DMS153 (cell line): Measurements from ENCODE around the gene ABCG2.
"Not testable (repeated sequence)": the region's sequence is repeated elsewhere in the genome, so short reads cannot be mapped to it uniquely, and the experiment has no call there.

Experiments used
- DNase-seq: peaks from one replicate; lab custom pipeline; 2025; lab: John Stamatoyannopoulos, UW

ABCG2 gene

DNA sequence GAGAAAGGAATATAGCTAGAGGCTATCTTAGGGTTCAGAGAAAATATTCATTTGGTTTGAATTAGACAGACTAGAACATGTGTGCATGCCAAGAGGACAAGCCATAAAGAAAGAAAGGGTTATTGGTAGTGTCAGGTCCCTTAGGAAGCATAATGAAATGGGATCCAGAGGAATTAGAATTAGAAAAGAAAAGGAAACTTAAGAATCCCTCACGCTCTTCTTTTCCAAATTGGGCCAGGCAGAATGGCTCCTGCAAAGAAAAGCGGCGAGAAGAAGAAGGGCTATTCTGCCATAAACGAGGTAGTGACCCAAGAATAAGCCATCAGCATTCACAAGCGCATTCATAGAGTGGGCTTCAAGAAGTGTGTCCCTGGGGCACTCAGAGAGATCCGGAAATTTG lies 4.9 kb upstream of the ABCG2 start:
- no peak for DNase-seq

- no peak for DNase-seq
Measured at GRCh38 chr4:88162626-88163025, 4.2 kb upstream of the ABCG2 start.

DNA sequence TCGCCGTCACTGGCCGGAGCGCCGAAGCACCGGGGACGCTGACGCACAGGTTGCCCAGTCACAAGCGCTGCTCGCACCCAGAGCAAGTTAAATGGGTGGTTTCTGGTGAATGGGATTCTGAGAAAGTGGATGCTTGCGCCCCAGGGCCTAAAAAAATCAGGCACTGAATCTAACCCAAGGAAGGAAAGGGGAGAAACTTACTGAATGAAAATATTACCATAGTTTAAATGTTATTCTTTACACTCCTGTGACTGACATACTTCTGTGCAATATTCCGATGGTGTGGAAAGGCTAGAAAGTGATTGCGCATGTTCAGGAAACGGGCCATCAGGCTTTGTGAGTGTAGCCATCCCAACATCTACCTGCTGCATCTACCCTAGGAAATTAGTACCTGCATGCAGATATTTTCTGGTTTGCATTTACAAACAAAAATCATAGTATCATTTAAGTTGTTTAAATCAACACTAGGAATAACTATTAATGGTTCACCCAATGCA lies 838 bp upstream of the ABCG2 start:
- DNase-seq: no peak

- no peak for DNase-seq
Measured at GRCh38 chr4:88158038-88158488, 376 bp downstream of the ABCG2 start.

DNA sequence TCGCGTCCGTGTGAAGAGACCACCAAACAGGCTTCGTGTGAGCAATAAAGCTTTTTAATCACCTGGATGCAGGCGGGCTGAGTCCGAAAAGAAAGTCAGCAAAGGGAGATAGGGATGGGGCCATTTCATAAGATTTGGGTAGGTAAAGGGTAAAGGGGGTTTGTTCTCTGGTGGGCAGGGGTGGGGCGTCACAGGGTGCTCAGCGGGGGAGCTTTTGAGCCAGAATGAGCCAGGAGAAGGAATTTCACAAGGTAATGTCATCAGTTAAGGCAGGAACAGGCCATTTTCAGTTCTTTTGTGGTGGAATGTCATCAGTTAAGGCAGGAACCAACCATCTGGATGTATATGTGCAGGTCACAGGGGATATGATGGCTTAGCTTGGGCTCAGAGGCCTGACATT lies 6.1 kb downstream of the ABCG2 start:
- DNase-seq: not testable (repeated sequence)

GRCh38 chr4:88148560-88148959 lies 9.9 kb downstream of the ABCG2 start:
- DNase-seq: no peak

DNA sequence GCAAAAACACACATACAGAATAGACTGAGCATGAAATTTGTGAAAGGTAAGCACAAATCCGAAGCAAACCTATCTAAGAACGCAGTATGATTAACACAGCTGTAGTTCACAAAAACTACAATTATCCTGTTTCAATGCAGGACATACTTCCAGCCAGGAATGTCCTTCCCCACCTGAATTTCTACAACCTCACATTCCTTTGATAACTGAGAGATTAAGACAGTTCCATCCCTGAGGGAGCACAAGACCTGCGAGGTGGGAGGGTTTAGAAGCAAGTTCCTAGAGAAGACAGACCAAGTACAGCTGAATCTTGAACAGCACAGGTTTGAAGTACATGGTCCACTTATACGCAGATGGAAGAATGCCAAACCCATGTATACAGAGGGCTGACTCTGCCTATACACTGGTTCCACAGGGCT lies 10.6 kb downstream of the ABCG2 start:
- no peak for DNase-seq

DNA sequence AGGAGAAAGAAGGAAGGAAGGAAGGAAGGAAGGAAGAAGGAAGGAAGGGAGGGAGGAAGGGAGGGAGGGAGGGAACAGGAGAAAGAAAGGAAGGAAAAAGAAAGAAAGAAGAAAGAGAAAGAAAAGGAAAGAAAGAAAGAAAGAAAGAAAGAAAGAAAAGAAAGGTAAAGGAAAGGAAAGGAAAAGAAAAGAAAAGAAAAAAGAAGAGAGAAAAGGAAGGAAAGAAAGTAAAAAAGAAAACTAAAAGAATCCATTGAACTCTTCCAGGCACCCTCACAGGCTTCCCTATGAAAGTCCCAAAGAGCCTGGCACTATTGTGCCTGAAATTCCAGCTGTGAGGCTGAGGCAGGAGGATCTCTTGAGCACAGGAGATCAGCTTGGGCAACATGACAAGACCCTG lies 11.5 kb downstream of the ABCG2 start:
- no peak for DNase-seq

- DNase-seq: no peak
Measured at GRCh38 chr4:88144866-88145300, 13.6 kb downstream of the ABCG2 start.

GRCh38 chr4:88144048-88144447 lies 14.4 kb downstream of the ABCG2 start:
- no peak for DNase-seq

DNA sequence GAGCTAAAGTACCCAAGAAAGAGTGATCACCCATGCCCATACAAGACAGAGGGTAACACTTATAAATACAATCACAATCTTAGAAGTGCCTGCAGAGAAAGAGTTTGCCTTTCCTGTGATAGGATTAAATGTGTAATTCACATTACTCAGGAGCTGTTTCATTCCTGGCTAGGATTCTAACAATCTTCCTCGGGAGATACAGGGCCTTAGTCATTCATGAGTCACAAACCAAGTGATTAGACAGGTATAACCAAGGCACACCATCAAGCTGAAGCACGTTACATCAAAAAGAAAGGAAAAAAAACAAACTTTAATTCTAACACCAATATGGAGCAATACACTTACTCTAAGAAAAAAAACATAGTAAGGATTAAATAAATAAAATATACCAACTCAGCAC lies 14.9 kb downstream of the ABCG2 start:
- DNase-seq: no peak

DNA sequence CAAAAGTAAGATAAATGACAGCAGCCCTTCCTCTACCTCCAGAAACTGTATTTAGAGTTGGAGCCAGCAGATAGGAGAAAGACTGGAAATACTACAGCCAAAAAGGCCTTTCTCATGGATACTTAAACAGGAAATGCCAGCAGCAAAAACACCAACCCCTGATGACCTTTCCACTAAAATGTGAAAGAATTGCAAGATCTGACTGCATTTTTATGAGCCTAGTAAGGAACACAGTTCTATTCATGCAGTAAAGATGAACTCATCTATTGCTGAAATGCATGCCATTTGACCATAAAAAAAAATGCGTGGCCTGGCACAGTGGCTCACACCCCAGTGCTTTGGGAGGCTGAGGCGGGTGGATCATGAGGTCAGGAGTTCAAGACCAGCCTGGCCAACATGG lies 19.9 kb downstream of the ABCG2 start:
- no peak for DNase-seq

GRCh38 chr4:88137112-88137511 lies 21.3 kb downstream of the ABCG2 start:
- DNase-seq: no peak

GRCh38 chr4:88136249-88136648 lies 22.2 kb downstream of the ABCG2 start:
- no peak for DNase-seq

DNA sequence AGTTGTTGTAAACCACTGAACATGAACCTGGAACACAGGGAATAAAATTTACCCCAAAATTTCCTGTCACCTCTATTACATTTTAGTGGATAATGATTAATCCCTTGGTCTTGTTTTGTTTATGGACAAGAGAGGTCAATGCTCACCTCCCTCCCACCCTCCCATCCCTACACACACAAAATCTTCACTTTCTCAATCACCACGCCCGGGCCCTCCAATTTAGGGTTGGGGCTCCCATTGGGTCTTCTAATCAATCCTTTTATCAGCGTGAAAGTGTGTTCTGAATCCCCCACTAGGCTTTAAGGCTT lies 23.1 kb downstream of the ABCG2 start:
- DNase-seq: no peak

GRCh38 chr4:88134536-88135355 lies 23.7 kb downstream of the ABCG2 start:
- DNase-seq: no peak

GRCh38 chr4:88134111-88134510 lies 24.3 kb downstream of the ABCG2 start:
- no peak for DNase-seq

GRCh38 chr4:88130544-88131305 lies 27.7 kb downstream of the ABCG2 start:
- no peak for DNase-seq

DNA sequence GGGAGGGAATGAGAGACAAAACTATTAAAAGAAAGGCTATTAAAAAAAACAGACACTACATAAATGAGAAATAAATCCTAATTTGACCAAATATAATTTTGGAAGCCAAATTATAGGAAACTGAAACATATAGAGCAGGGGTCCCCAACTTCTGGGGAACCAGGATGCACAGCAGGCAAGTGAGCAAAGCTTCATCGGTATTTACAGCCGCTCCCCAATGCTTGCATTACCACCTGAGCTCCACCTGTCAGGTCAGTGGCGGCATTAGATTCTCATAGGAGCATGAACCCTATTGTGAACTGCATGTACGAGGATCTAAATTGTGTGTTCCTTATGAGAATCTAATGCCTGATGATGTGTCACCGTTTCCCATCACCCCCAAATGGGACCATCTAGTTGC lies 28.4 kb downstream of the ABCG2 start:
- no peak for DNase-seq

GRCh38 chr4:88122260-88122659 lies 36.2 kb downstream of the ABCG2 start:
- not testable (repeated sequence) for DNase-seq

DNA sequence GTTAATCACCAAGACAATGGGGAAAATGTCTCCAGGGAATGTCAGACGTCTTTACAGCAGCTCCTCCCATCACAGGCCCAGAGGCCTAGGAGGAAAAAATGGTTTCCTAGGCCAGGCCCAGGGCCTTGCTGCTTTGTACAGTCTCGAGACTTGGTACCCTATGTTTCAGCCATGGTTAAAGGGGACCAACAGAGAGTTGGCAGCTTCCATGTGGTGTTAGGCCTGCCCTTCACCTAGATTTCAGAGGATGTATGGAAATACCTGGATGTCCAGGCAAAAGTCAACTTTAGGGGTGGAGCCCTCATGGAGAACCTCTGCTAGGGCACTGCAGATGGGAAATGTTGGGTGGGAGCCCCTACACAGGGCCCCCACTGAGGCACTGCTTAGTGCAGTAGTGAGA lies 38.5 kb downstream of the ABCG2 start:
- no peak for DNase-seq

DNA sequence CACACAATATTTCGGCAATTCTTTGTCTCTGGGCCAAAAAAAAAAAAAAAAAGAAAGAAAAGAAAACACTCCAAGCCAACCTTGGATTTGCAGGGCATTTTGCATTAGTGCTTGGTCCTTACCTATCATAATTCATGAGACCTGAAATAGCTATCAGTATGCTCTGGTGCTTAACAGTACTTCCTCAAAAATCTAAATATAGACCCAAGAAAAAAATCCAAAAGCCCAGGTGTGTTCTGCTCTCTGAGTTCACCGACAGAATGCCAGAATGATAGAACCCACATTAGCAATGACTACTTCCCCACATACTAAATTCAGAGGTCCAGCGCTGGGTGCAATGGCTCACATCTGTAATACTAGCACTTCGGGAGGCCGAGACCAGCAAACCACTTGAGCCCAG lies 42.9 kb downstream of the ABCG2 start:
- DNase-seq: no peak

GRCh38 chr4:88112856-88113255 lies 45.6 kb downstream of the ABCG2 start:
- DNase-seq: no peak
